Inferior parietal cortex (tissue), 1 donor: ENCODE results near the gene SCN7A.
"Not testable (repeated sequence)": the region's sequence is repeated elsewhere in the genome, so short reads cannot be mapped to it uniquely, and the experiment has no call there.

Experiments used
- DNase-seq: peaks from one replicate; pipeline ENCODE4 v3.0.0-alpha.2; 2016; ENCODE audit errors: extremely low spot score

The SCN7A gene

GRCh38 chr2:166454006-166454595 lies 39.9 kb downstream of the SCN7A start:
- DNase-seq = no peak

- no peak for DNase-seq
These were observed 42.6 kb downstream of the SCN7A start for GRCh38 chr2:166451468-166451867.

- no peak for DNase-seq
These were observed 44.6 kb downstream of the SCN7A start for GRCh38 chr2:166449439-166449838.

GRCh38 chr2:166448106-166448505 lies 45.9 kb downstream of the SCN7A start:
- no peak for DNase-seq

GRCh38 chr2:166444306-166444705 lies 49.7 kb downstream of the SCN7A start:
- DNase-seq = no peak

- no peak for DNase-seq
These were observed 53.7 kb downstream of the SCN7A start for GRCh38 chr2:166440313-166440712.

- DNase-seq = no peak
These were observed 55.0 kb downstream of the SCN7A start for GRCh38 chr2:166439078-166439477.

- no peak for DNase-seq
These were observed 57.1 kb downstream of the SCN7A start for GRCh38 chr2:166436976-166437375.

- no peak for DNase-seq
These were observed 57.9 kb downstream of the SCN7A start for GRCh38 chr2:166436189-166436588.

- DNase-seq = no peak
These were observed 59.6 kb downstream of the SCN7A start for GRCh38 chr2:166434491-166434890.

GRCh38 chr2:166433457-166433856 lies 60.6 kb downstream of the SCN7A start:
- DNase-seq = no peak

- no peak for DNase-seq
These were observed 61.7 kb downstream of the SCN7A start for GRCh38 chr2:166432331-166432730.

GRCh38 chr2:166424841-166425240 lies 69.2 kb downstream of the SCN7A start:
- DNase-seq = no peak

GRCh38 chr2:166419616-166419934 lies 74.5 kb downstream of the SCN7A start:
- DNase-seq = no peak

- no peak for DNase-seq
These were observed 75.0 kb downstream of the SCN7A start for GRCh38 chr2:166418853-166419615.

GRCh38 chr2:166417669-166418068 lies 76.4 kb downstream of the SCN7A start:
- DNase-seq = peak; percentile 32

GRCh38 chr2:166413255-166413654 lies 80.8 kb downstream of the SCN7A start:
- no peak for DNase-seq

GRCh38 chr2:166411473-166412230 lies 82.4 kb downstream of the SCN7A start:
- DNase-seq = no peak

- no peak for DNase-seq
These were observed 83.1 kb downstream of the SCN7A start for GRCh38 chr2:166410828-166411472.

GRCh38 chr2:166407746-166408145 lies 86.3 kb downstream of the SCN7A start:
- not testable (repeated sequence) for DNase-seq

GRCh38 chr2:166406374-166406773 lies 87.7 kb downstream of the SCN7A start:
- no peak for DNase-seq

- DNase-seq = no peak
These were observed 88.5 kb downstream of the SCN7A start for GRCh38 chr2:166405569-166405926.
